ENCODE data around the gene SHISAL1.
"Not testable (repeated sequence)": the region's sequence is repeated elsewhere in the genome, so short reads cannot be mapped to it uniquely, and the experiment has no call there.

SHISAL1 gene

GRCh38 chr22:44328762-44329161 lies 16.0 kb upstream of the SHISAL1 start:
- H3K36me3 ChIP-seq (ENCODE audit: control insufficient read depth in 1 of 2, insufficient read depth in 2 of 2, low read length in 2 of 2) = no peaks in the 10 kb centered on the region
- peaks cover 40 to 53% of the 10 kb centered on the region in 2 donors for H3K27me3 ChIP-seq (ENCODE audit: control insufficient read depth in 1 of 2, insufficient read depth in 2 of 2, low read length in 2 of 2)
- H3K9me3 ChIP-seq (ENCODE audit: control insufficient read depth in 1 of 2, low read length in 2 of 2) = no peaks in the 10 kb centered on the region
- H3K9ac ChIP-seq (ENCODE audit: low read depth in 1 of 2, low read length in 2 of 2) = no peak overlapping the region
- H3K27ac ChIP-seq (ENCODE audit: low read depth, low read length) = no peak overlapping the region
- H3K4me1 ChIP-seq (ENCODE audit: control insufficient read depth in 1 of 2, insufficient read depth in 2 of 2, low read length in 2 of 2) = peaks cover 12 to 19% of the 10 kb centered on the region in 2 donors
- no peak overlapping the region for H3K4me3 ChIP-seq (ENCODE audit: low read depth in 1 of 2, low read length in 2 of 2)

GRCh38 chr22:44328326-44328725 lies 15.6 kb upstream of the SHISAL1 start:
- no peaks in the 10 kb centered on the region for H3K36me3 ChIP-seq (ENCODE audit: control insufficient read depth in 1 of 2, insufficient read depth in 2 of 2, low read length in 2 of 2)
- H3K27ac ChIP-seq (ENCODE audit: low read depth, low read length) = no peak overlapping the region
- H3K27me3 ChIP-seq (ENCODE audit: control insufficient read depth in 1 of 2, insufficient read depth in 2 of 2, low read length in 2 of 2) = peaks cover 36 to 49% of the 10 kb centered on the region in 2 donors
- peaks cover 12 to 19% of the 10 kb centered on the region in 2 donors for H3K4me1 ChIP-seq (ENCODE audit: control insufficient read depth in 1 of 2, insufficient read depth in 2 of 2, low read length in 2 of 2)
- H3K9ac ChIP-seq (ENCODE audit: low read depth in 1 of 2, low read length in 2 of 2) = no peak overlapping the region
- no peaks in the 10 kb centered on the region for H3K9me3 ChIP-seq (ENCODE audit: control insufficient read depth in 1 of 2, low read length in 2 of 2)
- no peak overlapping the region for H3K4me3 ChIP-seq (ENCODE audit: low read depth in 1 of 2, low read length in 2 of 2)

DNA sequence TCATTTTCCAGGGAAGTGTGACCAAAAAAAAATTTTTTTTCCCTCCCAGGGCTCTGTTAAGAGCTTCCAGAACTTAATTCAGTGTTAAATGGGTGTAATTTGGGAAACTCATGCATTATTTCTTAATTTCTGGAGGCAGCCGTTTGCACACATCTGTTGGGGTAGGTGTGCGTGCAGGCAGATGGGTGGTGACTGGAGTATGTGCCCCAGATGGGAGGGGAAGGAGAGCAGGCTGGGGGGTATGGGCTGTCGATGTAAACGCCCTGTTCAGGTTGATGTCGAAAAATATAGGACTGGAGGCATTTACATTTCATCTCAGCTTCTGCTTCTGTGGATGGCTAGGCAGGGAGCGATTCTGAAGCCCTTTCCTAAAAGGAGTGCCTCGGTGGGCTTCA lies 13.7 kb upstream of the SHISAL1 start:
- no peak overlapping the region for H3K27ac ChIP-seq (ENCODE audit: low read depth, low read length)
- no peaks in the 10 kb centered on the region for H3K36me3 ChIP-seq (ENCODE audit: control insufficient read depth in 1 of 2, insufficient read depth in 2 of 2, low read length in 2 of 2)
- peaks cover 12 to 19% of the 10 kb centered on the region in 2 donors for H3K4me1 ChIP-seq (ENCODE audit: control insufficient read depth in 1 of 2, insufficient read depth in 2 of 2, low read length in 2 of 2)
- no peaks in the 10 kb centered on the region for H3K9me3 ChIP-seq (ENCODE audit: control insufficient read depth in 1 of 2, low read length in 2 of 2)
- peak overlapping the region; percentile 59 to 62 for H3K4me3 ChIP-seq (ENCODE audit: low read depth in 1 of 2, low read length in 2 of 2)
- no peak overlapping the region for H3K9ac ChIP-seq (ENCODE audit: low read depth in 1 of 2, low read length in 2 of 2)
- H3K27me3 ChIP-seq (ENCODE audit: control insufficient read depth in 1 of 2, insufficient read depth in 2 of 2, low read length in 2 of 2) = peaks cover 22 to 37% of the 10 kb centered on the region in 2 donors

GRCh38 chr22:44325718-44326490 lies 13.2 kb upstream of the SHISAL1 start:
- peaks cover 12 to 19% of the 10 kb centered on the region in 2 donors for H3K4me1 ChIP-seq (ENCODE audit: control insufficient read depth in 1 of 2, insufficient read depth in 2 of 2, low read length in 2 of 2)
- H3K36me3 ChIP-seq (ENCODE audit: control insufficient read depth in 1 of 2, insufficient read depth in 2 of 2, low read length in 2 of 2) = no peaks in the 10 kb centered on the region
- peaks cover 22 to 37% of the 10 kb centered on the region in 2 donors for H3K27me3 ChIP-seq (ENCODE audit: control insufficient read depth in 1 of 2, insufficient read depth in 2 of 2, low read length in 2 of 2)
- H3K9me3 ChIP-seq (ENCODE audit: control insufficient read depth in 1 of 2, low read length in 2 of 2) = no peaks in the 10 kb centered on the region
- peak overlapping the region in 1 of 2 donors; percentile 34 for H3K9ac ChIP-seq (ENCODE audit: low read depth in 1 of 2, low read length in 2 of 2)
- peak overlapping the region; percentile 59 to 62 for H3K4me3 ChIP-seq (ENCODE audit: low read depth in 1 of 2, low read length in 2 of 2)
- no peak overlapping the region for H3K27ac ChIP-seq (ENCODE audit: low read depth, low read length)

- not testable (repeated sequence) for H3K36me3 ChIP-seq (ENCODE audit: control insufficient read depth in 1 of 2, insufficient read depth in 2 of 2, low read length in 2 of 2); H3K9ac ChIP-seq (ENCODE audit: low read depth in 1 of 2, low read length in 2 of 2); H3K4me1 ChIP-seq (ENCODE audit: control insufficient read depth in 1 of 2, insufficient read depth in 2 of 2, low read length in 2 of 2); H3K4me3 ChIP-seq (ENCODE audit: low read depth in 1 of 2, low read length in 2 of 2); H3K9me3 ChIP-seq (ENCODE audit: control insufficient read depth in 1 of 2, low read length in 2 of 2); H3K27ac ChIP-seq (ENCODE audit: low read depth, low read length)
- H3K27me3 ChIP-seq (ENCODE audit: control insufficient read depth in 1 of 2, insufficient read depth in 2 of 2, low read length in 2 of 2) = peaks cover 8 to 15% of the 10 kb centered on the region in 2 donors
Observed at GRCh38 chr22:44323140-44323790, 10.5 kb upstream of the SHISAL1 start.

- Histone ChIP-seq H3K27me3 (ENCODE audit: control insufficient read depth in 1 of 2, insufficient read depth in 2 of 2, low read length in 2 of 2) (peaks cover 0 to 2% of the 10 kb centered on the region in 2 donors), H3K36me3 (ENCODE audit: control insufficient read depth in 1 of 2, insufficient read depth in 2 of 2, low read length in 2 of 2) (no peaks in the 10 kb centered on the region), H3K27ac (ENCODE audit: low read depth, low read length) (no peak overlapping the region), H3K9ac (ENCODE audit: low read depth in 1 of 2, low read length in 2 of 2) (no peak overlapping the region), H3K9me3 (ENCODE audit: control insufficient read depth in 1 of 2, low read length in 2 of 2) (no peaks in the 10 kb centered on the region), H3K4me1 (ENCODE audit: control insufficient read depth in 1 of 2, insufficient read depth in 2 of 2, low read length in 2 of 2) (no peaks in the 10 kb centered on the region), H3K4me3 (ENCODE audit: low read depth in 1 of 2, low read length in 2 of 2) (no peak overlapping the region)
Observed at GRCh38 chr22:44319685-44320084, 6.9 kb upstream of the SHISAL1 start.

DNA sequence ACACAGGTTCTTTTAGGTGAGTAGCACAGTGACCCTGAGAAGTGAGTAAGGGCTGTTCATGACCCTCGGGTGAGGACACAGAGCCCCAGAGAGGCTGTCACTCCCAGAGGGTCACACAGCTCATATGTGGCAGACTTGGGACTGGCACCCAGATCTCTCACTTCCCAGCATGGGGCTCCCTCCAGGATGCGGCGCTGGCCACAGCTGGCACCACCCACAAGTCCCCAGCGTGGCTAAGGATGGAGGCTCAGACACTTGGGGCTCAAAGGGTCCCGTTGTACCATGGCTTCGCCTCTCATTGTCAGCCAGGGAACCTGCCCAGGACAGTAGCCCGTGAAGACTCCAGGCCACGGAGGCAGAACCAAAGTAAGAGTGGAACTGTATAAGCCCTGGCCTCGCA lies 6.0 kb upstream of the SHISAL1 start:
- Histone ChIP-seq H3K9ac (ENCODE audit: low read depth in 1 of 2, low read length in 2 of 2) (no peak overlapping the region), H3K4me1 (ENCODE audit: control insufficient read depth in 1 of 2, insufficient read depth in 2 of 2, low read length in 2 of 2) (no peaks in the 10 kb centered on the region), H3K27ac (ENCODE audit: low read depth, low read length) (no peak overlapping the region), H3K4me3 (ENCODE audit: low read depth in 1 of 2, low read length in 2 of 2) (no peak overlapping the region), H3K27me3 (ENCODE audit: control insufficient read depth in 1 of 2, insufficient read depth in 2 of 2, low read length in 2 of 2) (no peaks in the 10 kb centered on the region), H3K36me3 (ENCODE audit: control insufficient read depth in 1 of 2, insufficient read depth in 2 of 2, low read length in 2 of 2) (no peaks in the 10 kb centered on the region), H3K9me3 (ENCODE audit: control insufficient read depth in 1 of 2, low read length in 2 of 2) (no peaks in the 10 kb centered on the region)

DNA sequence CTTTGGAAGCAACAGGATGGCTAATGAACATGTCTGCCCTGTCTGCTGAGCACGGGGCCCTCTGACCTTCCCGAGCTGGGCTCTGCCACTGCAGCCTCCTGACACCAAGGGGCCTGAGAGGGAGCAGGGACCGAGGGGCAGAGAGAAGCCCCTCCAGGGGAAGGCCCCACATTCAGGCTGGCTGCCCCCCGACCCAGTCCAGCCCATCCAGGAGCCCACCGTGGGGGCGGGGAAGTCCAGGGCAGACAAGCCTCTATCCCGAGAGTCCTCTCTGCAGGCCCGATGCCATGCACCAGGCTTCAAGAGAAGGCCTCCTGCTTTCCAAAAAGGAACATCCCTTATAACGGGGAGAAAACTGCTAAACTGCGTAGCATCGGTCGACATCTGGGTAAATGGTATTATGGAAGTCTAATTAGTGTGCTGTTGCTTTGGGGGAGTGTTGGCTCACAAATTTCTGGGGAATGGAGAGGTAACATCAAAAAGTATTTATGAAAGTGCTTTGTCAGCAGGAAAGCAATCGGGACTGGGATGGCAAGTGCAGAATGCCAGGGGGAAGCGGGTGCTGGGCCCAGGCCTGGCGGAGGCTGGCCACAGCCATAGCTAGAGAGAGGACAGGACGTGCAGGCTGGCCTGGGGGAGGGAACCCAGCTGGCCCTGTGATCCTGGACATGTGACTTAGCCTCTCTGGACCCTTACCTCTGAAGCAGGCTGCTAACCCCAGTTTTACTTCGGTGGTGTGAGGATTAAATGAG lies 5.3 kb upstream of the SHISAL1 start:
- Histone ChIP-seq H3K27ac (ENCODE audit: low read depth, low read length) (no peak overlapping the region), H3K9ac (ENCODE audit: low read depth in 1 of 2, low read length in 2 of 2) (no peak overlapping the region), H3K4me1 (ENCODE audit: control insufficient read depth in 1 of 2, insufficient read depth in 2 of 2, low read length in 2 of 2) (no peaks in the 10 kb centered on the region), H3K4me3 (ENCODE audit: low read depth in 1 of 2, low read length in 2 of 2) (no peak overlapping the region), H3K36me3 (ENCODE audit: control insufficient read depth in 1 of 2, insufficient read depth in 2 of 2, low read length in 2 of 2) (no peaks in the 10 kb centered on the region), H3K9me3 (ENCODE audit: control insufficient read depth in 1 of 2, low read length in 2 of 2) (no peaks in the 10 kb centered on the region), H3K27me3 (ENCODE audit: control insufficient read depth in 1 of 2, insufficient read depth in 2 of 2, low read length in 2 of 2) (no peaks in the 10 kb centered on the region)

- no peaks in the 10 kb centered on the region for H3K9me3 ChIP-seq (ENCODE audit: control insufficient read depth in 1 of 2, low read length in 2 of 2)
- no peak overlapping the region for H3K27ac ChIP-seq (ENCODE audit: low read depth, low read length)
- no peaks in the 10 kb centered on the region for H3K4me1 ChIP-seq (ENCODE audit: control insufficient read depth in 1 of 2, insufficient read depth in 2 of 2, low read length in 2 of 2)
- H3K27me3 ChIP-seq (ENCODE audit: control insufficient read depth in 1 of 2, insufficient read depth in 2 of 2, low read length in 2 of 2) = no peaks in the 10 kb centered on the region
- no peak overlapping the region for H3K4me3 ChIP-seq (ENCODE audit: low read depth in 1 of 2, low read length in 2 of 2)
- H3K9ac ChIP-seq (ENCODE audit: low read depth in 1 of 2, low read length in 2 of 2) = no peak overlapping the region
- H3K36me3 ChIP-seq (ENCODE audit: control insufficient read depth in 1 of 2, insufficient read depth in 2 of 2, low read length in 2 of 2) = no peaks in the 10 kb centered on the region
Observed at GRCh38 chr22:44317123-44317444, 4.3 kb upstream of the SHISAL1 start.

Measured in duodenal mucosa (tissue), 2 donors.